ENCODE measurements around the gene PHGDH. TPM values are rescaled to one million over a fixed set of nuclear protein-coding genes. Genes with fewer than 3 reads are reported as not detected.

The PHGDH gene
- total RNA-seq, 1 experiment from 2014 or later: 82.0 TPM

GRCh38 chr1:119740261-119740660 lies 28.5 kb downstream of the PHGDH start:
- DNase-seq (ENCODE audit: low read depth, low spot score): no peak
- no peaks in the 10 kb centered on the region for H3K9me3 ChIP-seq (ENCODE audit: control insufficient read depth, insufficient read depth, low read depth, low read length)
- CTCF ChIA-PET: no interaction called here
- H3K4me3 ChIP-seq (ENCODE audit: low read depth in 2 of 2, low read length in 2 of 2): no peak overlapping the region
- no peaks in the 10 kb centered on the region for H3K27me3 ChIP-seq (ENCODE audit: control insufficient read depth, insufficient read depth, low read length)
- TF ChIP-seq REST (IDR thresholded peaks at IDR 0.05; ENCODE audit: insufficient read depth in 1 of 2, low read depth in 2 of 2, low read length in 1 of 2): no peak
- TF ChIP-seq TCF7L2 (IDR thresholded peaks at IDR 0.05; ENCODE audit: low read depth, low read length): no peak
- no peak for TF ChIP-seq SIN3A (IDR thresholded peaks at IDR 0.05; ENCODE audit: borderline replicate concordance, insufficient read depth, low read depth, low read length)
- TF ChIP-seq, protein P1, sequence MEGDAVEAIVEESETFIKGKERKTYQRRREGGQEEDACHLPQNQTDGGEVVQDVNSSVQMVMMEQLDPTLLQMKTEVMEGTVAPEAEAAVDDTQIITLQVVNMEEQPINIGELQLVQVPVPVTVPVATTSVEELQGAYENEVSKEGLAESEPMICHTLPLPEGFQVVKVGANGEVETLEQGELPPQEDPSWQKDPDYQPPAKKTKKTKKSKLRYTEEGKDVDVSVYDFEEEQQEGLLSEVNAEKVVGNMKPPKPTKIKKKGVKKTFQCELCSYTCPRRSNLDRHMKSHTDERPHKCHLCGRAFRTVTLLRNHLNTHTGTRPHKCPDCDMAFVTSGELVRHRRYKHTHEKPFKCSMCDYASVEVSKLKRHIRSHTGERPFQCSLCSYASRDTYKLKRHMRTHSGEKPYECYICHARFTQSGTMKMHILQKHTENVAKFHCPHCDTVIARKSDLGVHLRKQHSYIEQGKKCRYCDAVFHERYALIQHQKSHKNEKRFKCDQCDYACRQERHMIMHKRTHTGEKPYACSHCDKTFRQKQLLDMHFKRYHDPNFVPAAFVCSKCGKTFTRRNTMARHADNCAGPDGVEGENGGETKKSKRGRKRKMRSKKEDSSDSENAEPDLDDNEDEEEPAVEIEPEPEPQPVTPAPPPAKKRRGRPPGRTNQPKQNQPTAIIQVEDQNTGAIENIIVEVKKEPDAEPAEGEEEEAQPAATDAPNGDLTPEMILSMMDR (IDR thresholded peaks at IDR 0.05): no peak
- TF ChIP-seq POLR2AphosphoS5 (IDR thresholded peaks at IDR 0.05; ENCODE audit: low read depth, low read length): no peak
- POLR2A ChIA-PET: no interaction called here
- in situ Hi-C loops (cut with HindIII; ENCODE audit: low pct_unique_long_range_greater_than_20kb, low sequenced_read_pairs): no loop called here
- intact Hi-C loops (cut with micrococcal nuclease; ENCODE audit: unreplicated experiment): no loop called here
- no peak for ATAC-seq
- H3K4me1 ChIP-seq (ENCODE audit: control insufficient read depth, insufficient read depth, low read length): no peaks in the 10 kb centered on the region
- H3K27ac ChIP-seq (ENCODE audit: low read length): no peak overlapping the region
- H3K36me3 ChIP-seq (ENCODE audit: control insufficient read depth, insufficient read depth, low read length): no peaks in the 10 kb centered on the region; the same call in 1 of the 2 replicates
- no TSS peak for BruUV-seq (replicated peaks)

- intact Hi-C loops (cut with micrococcal nuclease; ENCODE audit: unreplicated experiment): no loop called here
- Histone ChIP-seq H3K27ac (ENCODE audit: low read length) (no peak overlapping the region), H3K36me3 (ENCODE audit: control insufficient read depth, insufficient read depth, low read length) (no peaks in the 10 kb centered on the region; the same call in 1 of the 2 replicates), H3K4me1 (ENCODE audit: control insufficient read depth, insufficient read depth, low read length) (no peaks in the 10 kb centered on the region), H3K4me3 (ENCODE audit: low read depth in 2 of 2, low read length in 2 of 2) (no peak overlapping the region), H3K27me3 (ENCODE audit: control insufficient read depth, insufficient read depth, low read length) (no peaks in the 10 kb centered on the region), H3K9me3 (ENCODE audit: control insufficient read depth, insufficient read depth, low read depth, low read length) (no peaks in the 10 kb centered on the region)
- in situ Hi-C loops (cut with HindIII; ENCODE audit: low pct_unique_long_range_greater_than_20kb, low sequenced_read_pairs): no loop called here
- CTCF ChIA-PET: no interaction called here
- POLR2A ChIA-PET: no interaction called here
- no peak for DNase-seq (ENCODE audit: low read depth, low spot score)
- no peak for ATAC-seq
- BruUV-seq (replicated peaks): no TSS peak
- TF ChIP-seq POLR2AphosphoS5 (IDR thresholded peaks at IDR 0.05; ENCODE audit: low read depth, low read length) (no peak), TCF7L2 (IDR thresholded peaks at IDR 0.05; ENCODE audit: low read depth, low read length) (no peak), REST (IDR thresholded peaks at IDR 0.05; ENCODE audit: insufficient read depth in 1 of 2, low read depth in 2 of 2, low read length in 1 of 2) (no peak), SIN3A (IDR thresholded peaks at IDR 0.05; ENCODE audit: borderline replicate concordance, insufficient read depth, low read depth, low read length) (no peak)
- TF ChIP-seq, protein P1 (IDR thresholded peaks at IDR 0.05): no peak
These were observed 29.4 kb downstream of the PHGDH start for GRCh38 chr1:119740896-119741780.
